ENCODE measurements around the gene MBOAT2. TPM values are rescaled to one million over a fixed set of nuclear protein-coding genes. Genes with fewer than 3 reads are reported as not detected.

The MBOAT2 gene
- total and polyA plus RNA-seq, 4 donors = 5.0 to 26.3 (median 15.0) TPM

DNA sequence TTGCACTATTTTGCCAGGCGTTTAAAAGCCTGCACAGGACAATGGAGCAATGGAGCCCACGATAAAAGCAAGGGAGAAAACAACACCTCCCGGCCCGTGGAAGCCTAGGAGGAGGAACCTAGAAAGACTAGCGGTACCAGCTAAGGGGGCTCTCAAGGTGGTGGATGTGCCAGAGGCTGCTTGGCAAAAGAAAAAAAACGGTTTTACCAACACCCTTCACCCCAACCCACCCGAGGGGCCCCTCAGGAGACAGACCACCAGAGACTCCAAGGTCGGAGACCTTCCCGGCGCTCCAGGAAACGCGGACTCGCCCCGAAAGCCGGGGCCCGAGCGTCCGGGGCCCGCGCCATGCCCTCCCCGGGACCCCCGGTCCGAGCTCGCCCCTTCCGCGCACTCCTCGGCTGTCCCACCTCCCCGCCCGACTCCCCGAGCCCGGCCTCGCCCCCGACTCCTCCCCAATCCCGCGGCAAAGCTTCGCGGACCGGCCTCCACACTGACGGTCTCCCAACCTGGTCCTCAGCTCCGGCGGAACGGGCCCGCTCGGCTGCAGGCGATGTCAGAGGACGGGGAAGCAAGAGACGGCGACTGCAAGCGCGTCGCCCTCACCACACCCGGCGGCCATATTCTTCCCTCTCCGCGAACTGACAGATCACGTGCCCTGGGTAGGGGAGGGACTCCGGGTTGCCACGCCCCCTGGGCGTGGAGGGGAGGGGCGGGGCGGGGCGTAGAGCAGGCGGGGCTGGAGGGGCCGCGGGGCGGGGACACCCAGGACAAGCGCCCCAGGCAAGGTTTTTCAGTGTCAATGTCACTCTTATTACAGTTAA is 166.3 kb downstream of the MBOAT2 start, which contains the start of gene KIDINS220:
KIDINS220 (minus strand) TSS at position 643 of the 824 bp plus-strand sequence. CDS start 10,520 bp downstream, outside the sequence.
- WGBS, 2 donors = 1% methylated on average over 59 to 67 of the region's 67 CpGs
- H3K27ac ChIP-seq (ENCODE audit: low read depth in 1 of 2, low read length in 2 of 2) = peak within 1 kb of the TSS in 1 of 2 donors; percentile 58
- DNase-seq (peak; percentile 87 to 95), ATAC-seq (ENCODE audit: low FRiP score) (peak; percentile 97)
- H3K4me1 ChIP-seq (ENCODE audit: control insufficient read depth in 1 of 2, insufficient read depth in 2 of 2, low read length in 2 of 2) = no peaks in the 10 kb centered on the region
- H3K9me3 ChIP-seq (ENCODE audit: control insufficient read depth, low read length) = no peaks in the 10 kb centered on the region
- peak within 1 kb of the TSS; percentile 50 to 88 for H3K4me3 ChIP-seq (ENCODE audit: low read length in 2 of 2)
- H3K27me3 ChIP-seq (ENCODE audit: control insufficient read depth in 1 of 2, insufficient read depth in 2 of 2, low read length in 1 of 2) = no peaks in the 10 kb centered on the region
- intact Hi-C loops (cut with DNase I) = loop anchor here in 1 of 2 donors (2.0 to 10.0 kb wide), 2 partner anchors 16 to 168 kb away; partner anchors contain the start of gene MBOAT2
- no peaks in the 10 kb centered on the region for H3K36me3 ChIP-seq (ENCODE audit: control insufficient read depth in 1 of 2, insufficient read depth in 2 of 2, low read length in 1 of 2)

DNA sequence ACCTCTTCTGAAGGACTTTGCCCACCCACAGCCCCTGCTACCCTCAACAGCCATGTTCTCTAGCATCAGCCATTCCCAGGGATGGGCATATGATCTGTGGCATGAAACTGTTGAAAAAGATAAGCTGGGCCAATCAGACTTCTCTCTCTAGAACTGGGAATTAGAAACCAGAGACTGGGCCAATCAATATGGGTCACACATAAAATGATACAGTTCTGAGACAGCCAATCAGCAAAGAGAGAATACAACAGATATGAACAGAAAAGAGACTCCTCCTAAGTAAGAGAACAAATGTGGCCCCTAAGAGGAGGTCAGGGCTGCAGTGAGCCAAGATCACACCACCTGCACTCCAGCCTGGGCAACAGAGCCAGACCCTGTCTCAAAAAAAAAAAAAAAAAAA is 168.2 kb downstream of the MBOAT2 start:
- H3K4me1 ChIP-seq (ENCODE audit: control insufficient read depth in 1 of 2, insufficient read depth in 2 of 2, low read length in 2 of 2) = peaks cover 3 to 4% of the 10 kb centered on the region in 2 donors
- H3K27ac ChIP-seq (ENCODE audit: low read depth in 1 of 2, low read length in 2 of 2) = no peak overlapping the region
- no peaks in the 10 kb centered on the region for H3K36me3 ChIP-seq (ENCODE audit: control insufficient read depth in 1 of 2, insufficient read depth in 2 of 2, low read length in 1 of 2)
- H3K9me3 ChIP-seq (ENCODE audit: control insufficient read depth, low read length) = no peaks in the 10 kb centered on the region
- intact Hi-C loops (cut with DNase I) = loop anchor here in 1 of 2 donors (10.0 kb wide), 1 partner anchor 170 kb away; the partner anchor contains the start of gene MBOAT2
- no peaks in the 10 kb centered on the region for H3K27me3 ChIP-seq (ENCODE audit: control insufficient read depth in 1 of 2, insufficient read depth in 2 of 2, low read length in 1 of 2)
- no peak overlapping the region for H3K4me3 ChIP-seq (ENCODE audit: low read length in 2 of 2)
- DNase-seq (no peak), ATAC-seq (ENCODE audit: low FRiP score) (no peak)

DNA sequence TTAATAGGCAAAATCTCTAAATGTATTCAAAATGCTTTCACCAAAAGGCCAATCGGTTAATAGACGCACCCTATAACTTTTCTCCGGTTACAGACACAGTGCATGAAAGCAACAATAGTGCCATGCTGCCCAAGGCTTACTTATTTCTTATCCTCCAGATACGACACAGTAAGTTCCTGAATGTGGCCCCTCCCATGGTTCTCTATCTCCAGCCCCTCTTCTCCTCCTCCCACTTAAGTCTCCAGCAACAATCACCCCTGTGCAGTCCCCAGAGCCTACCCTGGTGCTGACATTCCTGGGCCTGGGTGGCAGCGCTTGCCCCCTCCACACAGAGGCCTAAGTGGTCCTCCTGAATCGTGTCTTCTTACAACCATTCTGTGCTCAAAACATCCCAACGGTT is 169.6 kb downstream of the MBOAT2 start:
- Histone ChIP-seq H3K9me3 (ENCODE audit: control insufficient read depth, low read length) (no peaks in the 10 kb centered on the region), H3K36me3 (ENCODE audit: control insufficient read depth in 1 of 2, insufficient read depth in 2 of 2, low read length in 1 of 2) (peaks cover 0 to 2% of the 10 kb centered on the region in 2 donors), H3K4me3 (ENCODE audit: low read length in 2 of 2) (no peak overlapping the region), H3K27ac (ENCODE audit: low read depth in 1 of 2, low read length in 2 of 2) (no peak overlapping the region), H3K27me3 (ENCODE audit: control insufficient read depth in 1 of 2, insufficient read depth in 2 of 2, low read length in 1 of 2) (no peaks in the 10 kb centered on the region), H3K4me1 (ENCODE audit: control insufficient read depth in 1 of 2, insufficient read depth in 2 of 2, low read length in 2 of 2) (peaks cover 3 to 4% of the 10 kb centered on the region in 2 donors)
- no peak for DNase-seq
- WGBS, 2 donors = 85 to 89% methylated on average over 7 of the region's 7 CpGs
- ATAC-seq (ENCODE audit: low FRiP score) = no peak
- intact Hi-C loops (cut with DNase I) = loop anchor here in 1 of 2 donors (10.0 kb wide), 1 partner anchor 171 kb away; the partner anchor contains the start of gene MBOAT2

DNA sequence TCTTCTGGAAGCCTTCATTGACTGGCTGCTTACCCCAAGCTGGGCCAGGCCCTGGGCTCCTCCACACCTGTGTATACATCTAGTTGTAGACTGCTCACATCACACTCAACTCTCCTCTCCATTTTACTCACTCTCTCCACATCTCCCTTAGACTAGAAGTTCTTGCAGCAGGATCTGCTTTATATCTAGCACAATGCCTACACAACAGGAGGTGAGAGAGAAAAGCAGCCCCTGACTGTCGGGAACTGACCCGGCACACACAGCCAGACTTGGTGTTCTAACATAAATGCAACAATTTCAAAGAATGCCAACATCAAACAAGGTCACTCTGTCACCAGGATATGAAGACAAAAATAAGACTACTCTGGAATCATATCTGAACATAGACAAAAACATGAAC is 172.0 kb downstream of the MBOAT2 start:
- 93 to 95% methylated on average over 2 of the region's 2 CpGs for WGBS, 2 donors
- H3K4me3 ChIP-seq (ENCODE audit: low read length in 2 of 2) = no peak overlapping the region
- no peak overlapping the region for H3K27ac ChIP-seq (ENCODE audit: low read depth in 1 of 2, low read length in 2 of 2)
- no peaks in the 10 kb centered on the region for H3K9me3 ChIP-seq (ENCODE audit: control insufficient read depth, low read length)
- H3K4me1 ChIP-seq (ENCODE audit: control insufficient read depth in 1 of 2, insufficient read depth in 2 of 2, low read length in 2 of 2) = peaks cover 3 to 4% of the 10 kb centered on the region in 2 donors
- intact Hi-C loops (cut with DNase I) = loop anchor here in 1 of 2 donors (10.0 kb wide), 1 partner anchor 173 kb away; the partner anchor contains the start of gene MBOAT2
- H3K36me3 ChIP-seq (ENCODE audit: control insufficient read depth in 1 of 2, insufficient read depth in 2 of 2, low read length in 1 of 2) = peaks cover 0 to 4% of the 10 kb centered on the region in 2 donors
- no peaks in the 10 kb centered on the region for H3K27me3 ChIP-seq (ENCODE audit: control insufficient read depth in 1 of 2, insufficient read depth in 2 of 2, low read length in 1 of 2)
- DNase-seq = no peak
- ATAC-seq (ENCODE audit: low FRiP score) = no peak

DNA sequence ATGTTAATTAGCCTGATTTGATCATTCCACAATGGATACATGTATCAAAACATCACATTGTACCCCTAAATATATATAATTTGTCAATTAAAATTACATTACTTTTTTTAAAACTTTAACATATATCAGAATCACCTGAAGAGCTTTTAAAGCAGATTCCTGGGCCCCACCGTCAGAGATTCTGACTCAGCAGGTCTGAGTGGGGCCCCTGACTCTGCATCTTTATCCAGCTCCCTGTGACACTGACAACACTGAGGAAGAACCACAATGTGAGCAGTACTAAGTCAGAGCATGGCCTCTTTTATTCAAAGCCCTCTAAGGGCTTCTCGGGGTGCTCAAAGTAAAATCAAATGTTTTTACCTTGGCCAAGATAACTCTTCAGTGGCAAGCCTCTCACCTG is 175.8 kb downstream of the MBOAT2 start:
- H3K4me3 ChIP-seq (ENCODE audit: low read length in 2 of 2) = no peak overlapping the region
- no peaks in the 10 kb centered on the region for H3K27me3 ChIP-seq (ENCODE audit: control insufficient read depth in 1 of 2, insufficient read depth in 2 of 2, low read length in 1 of 2)
- intact Hi-C loops (cut with DNase I) = no loop called here
- H3K4me1 ChIP-seq (ENCODE audit: control insufficient read depth in 1 of 2, insufficient read depth in 2 of 2, low read length in 2 of 2) = peaks cover 3 to 4% of the 10 kb centered on the region in 2 donors
- DNase-seq (no peak), ATAC-seq (ENCODE audit: low FRiP score) (no peak)
- WGBS, 2 donors = 88 to 89% methylated on average over 2 of the region's 2 CpGs
- no peaks in the 10 kb centered on the region for H3K9me3 ChIP-seq (ENCODE audit: control insufficient read depth, low read length)
- no peak overlapping the region for H3K27ac ChIP-seq (ENCODE audit: low read depth in 1 of 2, low read length in 2 of 2)
- H3K36me3 ChIP-seq (ENCODE audit: control insufficient read depth in 1 of 2, insufficient read depth in 2 of 2, low read length in 1 of 2) = peaks cover 0 to 4% of the 10 kb centered on the region in 2 donors

DNA sequence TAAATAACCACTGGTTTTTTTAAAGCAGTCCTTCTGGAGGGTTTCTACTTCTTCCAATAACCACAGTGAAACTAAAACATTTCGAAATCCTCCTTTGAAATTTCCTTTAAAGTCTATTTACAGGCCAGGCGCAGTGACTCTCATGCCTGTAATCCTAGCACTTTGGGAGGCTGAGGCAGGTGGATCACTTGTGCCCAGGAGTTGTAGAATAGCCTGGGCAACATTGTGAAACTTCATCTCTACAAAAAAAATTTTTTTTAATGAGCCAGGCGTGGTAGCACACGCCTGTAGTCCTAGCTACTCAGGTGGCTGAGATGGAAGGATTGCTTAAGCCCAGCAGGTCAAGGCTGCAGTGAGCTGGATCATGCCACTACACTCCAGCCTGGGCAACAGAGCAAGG is 181.3 kb downstream of the MBOAT2 start:
- H3K4me3 ChIP-seq (ENCODE audit: low read length in 2 of 2) = no peak overlapping the region
- H3K4me1 ChIP-seq (ENCODE audit: control insufficient read depth in 1 of 2, insufficient read depth in 2 of 2, low read length in 2 of 2) = no peaks in the 10 kb centered on the region
- no peaks in the 10 kb centered on the region for H3K9me3 ChIP-seq (ENCODE audit: control insufficient read depth, low read length)
- no peaks in the 10 kb centered on the region for H3K36me3 ChIP-seq (ENCODE audit: control insufficient read depth in 1 of 2, insufficient read depth in 2 of 2, low read length in 1 of 2)
- intact Hi-C loops (cut with DNase I) = no loop called here
- ATAC-seq (ENCODE audit: low FRiP score) (peak; percentile 49), DNase-seq (no peak)
- peak overlapping the region; percentile 84 to 86 for H3K27ac ChIP-seq (ENCODE audit: low read depth in 1 of 2, low read length in 2 of 2)
- H3K27me3 ChIP-seq (ENCODE audit: control insufficient read depth in 1 of 2, insufficient read depth in 2 of 2, low read length in 1 of 2) = no peaks in the 10 kb centered on the region
- WGBS, 2 donors = 42 to 44% methylated on average over 4 of the region's 4 CpGs

DNA sequence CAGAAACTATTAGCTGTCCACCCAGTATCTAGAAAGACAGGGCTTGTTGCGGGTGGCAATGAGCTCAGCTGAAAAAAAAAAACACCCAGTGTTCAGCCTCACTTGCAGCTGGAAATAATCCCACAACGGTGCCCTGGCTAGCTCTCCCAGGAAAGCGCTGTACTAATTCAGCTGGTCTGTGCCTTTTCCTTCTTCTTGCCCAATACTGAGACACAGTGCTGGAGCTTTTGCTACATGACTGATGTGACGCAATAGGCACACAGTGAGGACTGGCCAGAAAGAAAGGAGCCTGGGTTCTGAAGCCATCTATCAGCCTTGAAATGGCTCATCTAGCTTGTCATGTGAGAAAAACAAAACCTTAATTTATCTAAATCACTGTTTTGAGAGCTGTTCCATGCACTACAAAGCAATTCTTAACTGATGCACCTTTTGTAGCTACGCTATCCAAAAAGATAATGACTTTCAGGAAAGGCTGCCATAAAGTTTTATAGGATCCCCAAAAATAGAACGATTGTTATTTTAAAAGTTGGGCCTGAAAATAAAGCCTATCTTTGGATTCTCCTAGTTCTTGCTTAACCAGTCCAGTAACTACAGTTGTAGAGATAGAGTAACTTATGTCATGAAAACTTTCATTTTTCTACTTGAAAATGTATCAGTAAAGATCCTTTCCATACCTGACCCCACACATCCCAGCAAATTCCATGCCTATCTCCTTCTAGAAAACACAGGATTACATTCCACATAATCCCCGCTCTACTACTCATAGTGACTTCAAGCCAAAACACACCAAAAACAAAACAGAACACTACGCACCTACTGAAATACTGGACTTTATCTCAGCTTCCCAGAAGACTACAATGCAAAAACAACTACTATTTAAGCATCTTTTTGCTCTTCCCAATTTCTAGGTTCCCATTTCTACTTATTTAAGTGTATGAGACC is 181.9 kb downstream of the MBOAT2 start:
- WGBS, 2 donors = 6 to 8% methylated on average over 8 of the region's 8 CpGs
- Histone ChIP-seq H3K27ac (ENCODE audit: low read depth in 1 of 2, low read length in 2 of 2) (peak overlapping the region; percentile 54 to 86), H3K27me3 (ENCODE audit: control insufficient read depth in 1 of 2, insufficient read depth in 2 of 2, low read length in 1 of 2) (no peaks in the 10 kb centered on the region), H3K4me1 (ENCODE audit: control insufficient read depth in 1 of 2, insufficient read depth in 2 of 2, low read length in 2 of 2) (no peaks in the 10 kb centered on the region), H3K4me3 (ENCODE audit: low read length in 2 of 2) (peak overlapping the region in 1 of 2 donors; percentile 64), H3K36me3 (ENCODE audit: control insufficient read depth in 1 of 2, insufficient read depth in 2 of 2, low read length in 1 of 2) (no peaks in the 10 kb centered on the region), H3K9me3 (ENCODE audit: control insufficient read depth, low read length) (no peaks in the 10 kb centered on the region)
- DNase-seq (peak in 1 of 2 donors; percentile 69), ATAC-seq (ENCODE audit: low FRiP score) (peak; percentile 95)
- intact Hi-C loops (cut with DNase I) = loop anchor here in 1 of 2 donors (2.0 kb wide), 1 partner anchor 15 kb away; the partner anchor contains the start of gene KIDINS220

DNA sequence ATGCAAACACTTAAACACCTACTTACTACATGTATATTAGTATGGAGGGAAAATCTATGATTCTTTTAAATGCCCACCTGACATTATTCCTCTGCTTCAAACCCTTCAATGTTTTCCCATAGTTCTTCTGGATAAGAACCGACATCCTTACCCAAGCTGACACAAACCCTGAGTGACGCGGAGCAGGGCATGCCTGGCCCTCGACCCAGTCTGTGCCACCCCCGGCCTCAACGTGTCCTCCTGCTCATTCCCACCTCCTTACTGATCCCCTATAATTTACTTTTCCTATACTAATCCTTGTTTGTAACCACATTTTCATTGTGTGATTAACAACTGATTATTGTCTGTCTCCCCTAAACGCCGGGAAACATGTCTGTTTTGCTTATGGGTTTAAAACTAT is 183.5 kb downstream of the MBOAT2 start:
- WGBS, 2 donors = 81 to 84% methylated on average over 8 of the region's 8 CpGs
- Histone ChIP-seq H3K4me3 (ENCODE audit: low read length in 2 of 2) (no peak overlapping the region), H3K4me1 (ENCODE audit: control insufficient read depth in 1 of 2, insufficient read depth in 2 of 2, low read length in 2 of 2) (no peaks in the 10 kb centered on the region), H3K36me3 (ENCODE audit: control insufficient read depth in 1 of 2, insufficient read depth in 2 of 2, low read length in 1 of 2) (peaks cover 0 to 2% of the 10 kb centered on the region in 2 donors), H3K27ac (ENCODE audit: low read depth in 1 of 2, low read length in 2 of 2) (no peak overlapping the region), H3K9me3 (ENCODE audit: control insufficient read depth, low read length) (no peaks in the 10 kb centered on the region), H3K27me3 (ENCODE audit: control insufficient read depth in 1 of 2, insufficient read depth in 2 of 2, low read length in 1 of 2) (no peaks in the 10 kb centered on the region)
- no peak for ATAC-seq (ENCODE audit: low FRiP score)
- intact Hi-C loops (cut with DNase I) = loop anchor here in 1 of 2 donors (2.0 kb wide), 1 partner anchor 17 kb away; the partner anchor contains the start of gene KIDINS220
- no peak for DNase-seq
